Esophagus squamous epithelium (tissue), 5 donors: Measurements from ENCODE around the gene ATP5IF1. TPM values are rescaled to one million over a fixed set of nuclear protein-coding genes. Genes with fewer than 3 reads are reported as not detected.
A peak's percentile ranks its signal among the peaks of the same experiment; 100 is the strongest.

Experiments used
- DNase-seq: peaks from one replicate; lab custom pipeline; 2025; lab: John Stamatoyannopoulos, UW
- H3K27ac ChIP-seq, 4 donors: fragments of 200-600 bp; sonication (generic); one replicate each; pipeline ENCODE4 v1.5.1; 2016 to 2019; ENCODE audit warnings: mild to moderate bottlenecking in 1 of 4
- H3K27me3 ChIP-seq, 4 donors: fragments of 200-600 bp; sonication (generic); 1 replicate in 3 of 4; 2 replicates in 1 of 4; pipeline versions ENCODE4 v1.5.1 to v1.6.0; 2017 to 2021; ENCODE audit warnings: antibody characterized with exemption in 1 of 4
- H3K36me3 ChIP-seq, 3 donors: fragments of 200-600 bp; sonication (generic); one replicate each; pipeline ENCODE4 v1.5.1; 2016 to 2019
- H3K4me1 ChIP-seq, 3 donors: fragments of 200-600 bp; sonication (generic); one replicate each; pipeline ENCODE4 v1.5.1; 2017 to 2019
- H3K4me3 ChIP-seq, 4 donors: fragments of 200-600 bp; sonication (generic); 1 replicate in 3 of 4; 2 replicates in 1 of 4; pipeline ENCODE4 v1.5.1; 2016 to 2019; ENCODE audit warnings: mild to moderate bottlenecking in 2 of 4, moderate library complexity in 1 of 4
- H3K9me3 ChIP-seq, 3 donors: fragments of 200-600 bp; sonication (generic); one replicate each; pipeline ENCODE4 v1.5.1; 2016 to 2019
- POLR2A ChIP-seq, 4 donors: fragments of 450-650 bp; IDR thresholded peaks; one replicate each; pipeline ENCODE4 v1.6.1; 2017; ENCODE audit warnings: antibody characterized with exemption in 4 of 4, mild to moderate bottlenecking in 4 of 4, moderate library complexity in 3 of 4
- WGBS, 2 donors: methylation state at CpG; one replicate each; pipeline ENCODE4 v1.1.5; 2018; 5-methylcytosine and 5-hydroxymethylcytosine counted together
- intact Hi-C: fragments of 100-400 bp; cut with DNase I; formaldehyde crosslinking; loops from one replicate; pipeline ENCODE4 v1.15.0; 2022
- total RNA-seq, 4 donors: library from RNA; depleted of rRNA; stranded (reverse); fragments of >200 nt; gene quantifications; one replicate each; pipeline ENCODE4 v1.1.0, GENCODE V29; 2016
- TF ChIP-seq, protein P1 (sequence below), 6 experiments: fragments of 450-650 bp in 4 of 6; fragments of 200-600 bp in 2 of 6; sonication (generic) in 2 of 6; IDR thresholded peaks; one replicate each; pipeline ENCODE4 v1.5.1; 2016 to 2019; ENCODE audit warnings: antibody characterized with exemption in 6 of 6, mild to moderate bottlenecking in 4 of 6, moderate library complexity in 4 of 6
- donor health status: DM: yes; HTN: yes; CAD: no.

ATP5IF1 gene
- total RNA-seq, 4 donors from 2014 or later = 142 to 284 (median 180) TPM

- Histone ChIP-seq H3K9me3 (no peaks in the 10 kb centered on the region), H3K27me3 (no peaks in the 10 kb centered on the region), H3K27ac (no peak overlapping the region), H3K4me1 (peaks cover 12 to 35% (median 17%) of the 10 kb centered on the region in 3 donors), H3K4me3 (no peak overlapping the region), H3K36me3 (no peaks in the 10 kb centered on the region)
- no peak for DNase-seq
- WGBS, 2 donors = 99 to 100% methylated on average over 4 of the region's 4 CpGs
- intact Hi-C loops = no loop called here
- no peak for TF ChIP-seq POLR2A (IDR thresholded peaks at IDR 0.05)
- TF ChIP-seq, protein P1, sequence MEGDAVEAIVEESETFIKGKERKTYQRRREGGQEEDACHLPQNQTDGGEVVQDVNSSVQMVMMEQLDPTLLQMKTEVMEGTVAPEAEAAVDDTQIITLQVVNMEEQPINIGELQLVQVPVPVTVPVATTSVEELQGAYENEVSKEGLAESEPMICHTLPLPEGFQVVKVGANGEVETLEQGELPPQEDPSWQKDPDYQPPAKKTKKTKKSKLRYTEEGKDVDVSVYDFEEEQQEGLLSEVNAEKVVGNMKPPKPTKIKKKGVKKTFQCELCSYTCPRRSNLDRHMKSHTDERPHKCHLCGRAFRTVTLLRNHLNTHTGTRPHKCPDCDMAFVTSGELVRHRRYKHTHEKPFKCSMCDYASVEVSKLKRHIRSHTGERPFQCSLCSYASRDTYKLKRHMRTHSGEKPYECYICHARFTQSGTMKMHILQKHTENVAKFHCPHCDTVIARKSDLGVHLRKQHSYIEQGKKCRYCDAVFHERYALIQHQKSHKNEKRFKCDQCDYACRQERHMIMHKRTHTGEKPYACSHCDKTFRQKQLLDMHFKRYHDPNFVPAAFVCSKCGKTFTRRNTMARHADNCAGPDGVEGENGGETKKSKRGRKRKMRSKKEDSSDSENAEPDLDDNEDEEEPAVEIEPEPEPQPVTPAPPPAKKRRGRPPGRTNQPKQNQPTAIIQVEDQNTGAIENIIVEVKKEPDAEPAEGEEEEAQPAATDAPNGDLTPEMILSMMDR (IDR thresholded peaks at IDR 0.05) = no peak
Observed at GRCh38 chr1:28257736-28258135, 21.8 kb downstream of the ATP5IF1 start.

DNA sequence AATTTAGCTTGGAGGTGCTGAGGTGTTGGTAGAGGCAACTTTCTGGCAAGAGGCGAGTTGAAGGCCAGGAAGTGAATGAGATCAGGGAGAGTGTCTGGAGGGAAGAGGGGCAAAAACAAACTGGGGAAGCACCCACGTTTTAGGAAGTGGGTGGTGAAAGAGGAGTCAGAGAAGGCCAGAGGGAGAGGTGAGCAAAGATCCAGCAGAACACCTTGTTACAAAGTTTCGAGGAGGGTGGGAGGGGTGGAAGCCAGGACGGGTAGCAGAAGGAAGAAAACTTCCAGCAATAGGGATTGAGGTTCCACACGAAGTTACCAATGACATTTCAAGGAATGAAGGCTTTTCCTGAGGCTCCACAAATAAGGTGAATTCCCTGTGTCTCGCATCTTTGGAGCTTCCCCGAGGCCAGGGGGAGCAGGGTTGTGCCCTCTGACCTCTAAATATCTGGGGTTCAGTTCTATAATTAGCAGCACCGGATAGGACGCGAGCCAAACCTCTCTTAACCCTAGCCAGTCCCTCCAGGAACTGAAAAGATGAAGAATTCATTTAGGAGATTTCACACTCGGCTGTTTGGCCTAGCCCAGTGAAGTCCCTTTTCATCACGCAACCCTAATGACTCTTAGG lies 22.8 kb downstream of the ATP5IF1 start:
- peak overlapping the region; percentile 83 to 98 (median 92) for H3K4me3 ChIP-seq
- H3K27me3 ChIP-seq = no peaks in the 10 kb centered on the region
- WGBS, 2 donors = 8 to 10% methylated on average over 10 to 11 of the region's 12 CpGs
- TF ChIP-seq, protein P1 (IDR thresholded peaks at IDR 0.05) = no peak
- intact Hi-C loops = no loop called here
- H3K36me3 ChIP-seq = no peaks in the 10 kb centered on the region
- H3K4me1 ChIP-seq = peaks cover 12 to 42% (median 17%) of the 10 kb centered on the region in 3 donors
- no peaks in the 10 kb centered on the region for H3K9me3 ChIP-seq
- no peak for DNase-seq
- H3K27ac ChIP-seq = peak overlapping the region; percentile 75 to 95 (median 92)

- Histone ChIP-seq H3K27me3 (no peaks in the 10 kb centered on the region), H3K9me3 (no peaks in the 10 kb centered on the region), H3K4me3 (peak within 1 kb of the TSS; percentile 83 to 98 (median 92)), H3K4me1 (peaks cover 12 to 42% (median 17%) of the 10 kb centered on the region in 3 donors), H3K36me3 (no peaks in the 10 kb centered on the region), H3K27ac (peak within 1 kb of the TSS; percentile 92 to 95 (median 93))
- peak; percentile 88 for DNase-seq
- TF ChIP-seq, protein P1 (IDR thresholded peaks at IDR 0.05) = peak in 2 of 6 experiments; percentile 13 to 19
- peak in 3 of 4 donors; percentile 92 to 99 (median 98) for TF ChIP-seq POLR2A (IDR thresholded peaks at IDR 0.05)
- WGBS, 2 donors = 0% methylated on average over 1 of the region's 76 CpGs; no CpG with 5 or more reads in 1 of the 2 donors
- intact Hi-C loops = no loop called here
Observed at GRCh38 chr1:28259252-28259933, 23.5 kb downstream of the ATP5IF1 start, which contains the start of gene SESN2. Gene SESN2 (plus strand): TSS chr1:28259518. CDS start chr1:28259848, 330 bp downstream.

DNA sequence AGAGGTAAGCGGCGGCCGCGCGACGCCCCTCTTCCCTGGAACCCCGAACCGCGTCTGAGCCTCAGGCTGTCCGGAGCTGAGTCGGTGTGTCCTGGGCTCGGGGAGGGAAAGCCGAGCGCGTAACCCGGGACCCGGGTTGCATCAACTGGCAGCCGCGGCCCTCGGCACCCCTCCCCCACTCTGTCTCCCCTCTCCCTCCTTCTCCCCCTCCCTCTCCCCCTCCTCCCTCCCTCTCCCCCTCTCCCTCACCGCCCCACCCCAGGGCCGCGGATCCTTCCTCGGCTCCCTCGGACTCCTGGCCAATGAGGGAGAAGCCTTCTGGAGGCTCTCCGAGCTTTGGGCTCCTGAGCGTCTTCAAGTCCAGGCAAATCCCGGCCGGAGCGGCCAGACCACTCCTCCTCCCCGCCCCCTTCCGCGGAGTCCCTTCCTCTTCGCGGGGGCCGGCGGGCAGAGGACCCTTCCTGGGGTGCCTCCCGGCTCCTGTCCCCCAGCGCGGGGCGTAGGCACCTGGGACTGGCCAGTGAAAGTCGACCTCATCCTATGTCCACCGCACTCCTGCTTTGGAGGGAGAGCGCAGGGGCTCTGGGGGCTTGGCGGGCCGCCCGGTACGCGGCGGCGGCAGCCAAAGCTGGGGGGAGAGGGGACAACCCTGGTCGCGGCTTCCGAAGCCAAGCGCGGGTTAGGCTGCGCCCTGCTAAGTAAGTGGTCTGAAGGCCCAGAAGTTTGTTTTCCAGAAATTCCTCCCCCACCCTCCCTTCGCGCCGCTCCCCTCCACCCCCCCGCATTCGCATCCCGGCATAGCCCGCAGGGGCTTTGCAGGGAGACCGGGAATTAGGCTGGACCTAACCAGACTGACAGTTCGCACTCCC lies 24.2 kb downstream of the ATP5IF1 start:
- Histone ChIP-seq H3K27ac (peak overlapping the region; percentile 92 to 95 (median 93)), H3K4me1 (peaks cover 12 to 47% (median 17%) of the 10 kb centered on the region in 3 donors), H3K9me3 (no peaks in the 10 kb centered on the region), H3K4me3 (peak overlapping the region; percentile 83 to 98 (median 92)), H3K27me3 (no peaks in the 10 kb centered on the region), H3K36me3 (no peaks in the 10 kb centered on the region)
- no peak for DNase-seq
- WGBS, 2 donors = 5 to 13% methylated on average over 1 to 5 of the region's 66 CpGs
- intact Hi-C loops = no loop called here
- TF ChIP-seq POLR2A (IDR thresholded peaks at IDR 0.05) = no peak
- TF ChIP-seq, protein P1 (IDR thresholded peaks at IDR 0.05) = no peak
